Endothelial cell of umbilical vein (primary cell): ENCODE data around the gene BACH2. TPM values are rescaled to one million over a fixed set of nuclear protein-coding genes. Genes with fewer than 3 reads are reported as not detected.

Source experiments
- BruUV-seq: library from RNA; stranded (reverse); fragments of 400-500 nt; replicated peaks from 2 replicates; lab custom pipeline; 2021; lab: Mats Ljungman, UMichigan
- CTCF ChIA-PET: fragments of 300-600, 350-600 bp; sonication (Branson Sonifier 250); formaldehyde crosslinking; loops from one replicate; lab custom pipeline; 2021; ENCODE audit warnings: antibody characterized with exemption, inconsistent platforms; lab: Charles Lee
- POLR2A ChIA-PET: fragments of 300-600, 350-600 bp; sonication (Branson Sonifier 250); formaldehyde crosslinking; loops from one replicate; lab custom pipeline; 2021; ENCODE audit warnings: antibody characterized with exemption, inconsistent platforms; lab: Charles Lee
- DNase-seq: peaks from one replicate; pipeline ENCODE4 v3.0.0-alpha.2; 2011; ENCODE audit warnings: low read depth, low spot score
- FAIRE-seq: peaks from 2 replicates; lab custom pipeline; 2011; peaks lifted over from hg19 to GRCh38; lab: Jason Lieb, UNC
- H2AFZ ChIP-seq: 2 replicates; pipeline ENCODE4 v1.6.0; 2012; ENCODE audit warnings: low read depth, low read length, control low read depth, inconsistent platforms
- H3K27ac ChIP-seq: 2 replicates; pipeline ENCODE4 v1.5.1; 2011; ENCODE audit warnings: low read depth, mild to moderate bottlenecking, control low read depth, low read length, moderate library complexity; ENCODE audit not compliant: insufficient read depth
- H3K27me3 ChIP-seq, 2 experiments: 2 replicates each; pipeline versions ENCODE4 v1.6.0 to v1.6.1; 2011; ENCODE audit warnings: low read length in 2 of 2, mixed read lengths in 1 of 2; ENCODE audit not compliant: control insufficient read depth in 2 of 2, insufficient read depth in 2 of 2
- H3K36me3 ChIP-seq, 2 experiments: 2 replicates in 1 of 2; 3 replicates in 1 of 2; pipeline ENCODE4 v1.5.1; 2011; ENCODE audit warnings: low read length in 2 of 2, mild to moderate bottlenecking in 1 of 2, moderate library complexity in 1 of 2; ENCODE audit not compliant: control insufficient read depth in 2 of 2, insufficient read depth in 2 of 2; ENCODE audit errors: extremely low read depth in 1 of 2
- H3K4me1 ChIP-seq: 3 replicates; pipeline ENCODE4 v1.5.1; 2011; ENCODE audit warnings: mild to moderate bottlenecking, low read length; ENCODE audit not compliant: control insufficient read depth, insufficient read depth; ENCODE audit errors: extremely low read depth
- H3K4me2 ChIP-seq: 2 replicates; pipeline ENCODE4 v1.6.1; 2011; ENCODE audit warnings: low read length, control low read depth, mixed read lengths; ENCODE audit not compliant: insufficient read depth
- H3K4me3 ChIP-seq, 3 experiments: fragments of 200-600 bp in 1 of 3; sonication (generic), shearing (Covaris generic) in 1 of 3; replicated peaks in 1 of 3; 2 replicates each; pipeline ENCODE4 v1.5.1; 2011 to 2016; ENCODE audit warnings: control low read depth in 3 of 3, low read length in 3 of 3, mild to moderate bottlenecking in 2 of 3, inconsistent platforms in 1 of 3, low read depth in 1 of 3, moderate library complexity in 1 of 3; ENCODE audit not compliant: insufficient read depth in 1 of 3
- H3K79me2 ChIP-seq: 2 replicates; pipeline ENCODE4 v1.6.0; 2012; ENCODE audit warnings: low read length, inconsistent platforms; ENCODE audit not compliant: control insufficient read depth, insufficient read depth
- H3K9ac ChIP-seq: replicated peaks from 2 replicates; pipeline ENCODE3; 2011; ENCODE audit warnings: low read length, control low read depth; ENCODE audit not compliant: insufficient read depth; ENCODE audit errors: extremely low read depth
- H3K9me1 ChIP-seq: replicated peaks from 3 replicates; pipeline ENCODE4 v1.6.0; 2011; ENCODE audit warnings: mild to moderate bottlenecking, low read length; ENCODE audit not compliant: control insufficient read depth, insufficient read depth; ENCODE audit errors: extremely low read depth
- H3K9me3 ChIP-seq: replicated peaks from 2 replicates; pipeline ENCODE4 v1.5.1; 2012; ENCODE audit warnings: low read length, inconsistent platforms; ENCODE audit not compliant: control insufficient read depth, insufficient read depth
- H4K20me1 ChIP-seq: replicated peaks from 2 replicates; pipeline ENCODE3; 2011; ENCODE audit warnings: mild to moderate bottlenecking, low read length; ENCODE audit not compliant: control insufficient read depth, insufficient read depth; ENCODE audit errors: extremely low read depth
- CTCF ChIP-seq, 2 donors: IDR thresholded peaks; 1 replicate in 1 of 2; 2 replicates in 1 of 2; pipeline ENCODE4 v1.5.1; 2011; ENCODE audit warnings: low read length in 2 of 2, mild to moderate bottlenecking in 2 of 2, moderate library complexity in 2 of 2, control low read depth in 1 of 2, inconsistent platforms in 1 of 2, low read depth in 1 of 2; ENCODE audit not compliant: insufficient read depth in 1 of 2; ENCODE audit errors: extremely low read depth in 1 of 2
- EZH2 ChIP-seq: IDR thresholded peaks from 2 replicates; pipeline ENCODE4 v1.6.1; 2012; ENCODE audit warnings: borderline replicate concordance, low read depth, mild to moderate bottlenecking, moderate library complexity, low read length, inconsistent platforms; ENCODE audit not compliant: severe bottlenecking
- FOS ChIP-seq: IDR thresholded peaks from 2 replicates; pipeline ENCODE4 v1.6.1; 2011; ENCODE audit warnings: mild to moderate bottlenecking, low read length, moderate library complexity, borderline replicate concordance; ENCODE audit not compliant: insufficient read depth
- GATA2 ChIP-seq: IDR thresholded peaks from 2 replicates; pipeline ENCODE4 v1.7.0; 2011; ENCODE audit warnings: low read depth, mild to moderate bottlenecking, moderate library complexity, mixed read lengths, low read length; ENCODE audit not compliant: insufficient read length, insufficient read depth
- JUN ChIP-seq: IDR thresholded peaks from 2 replicates; pipeline ENCODE4 v1.6.1; 2011; ENCODE audit warnings: borderline replicate concordance, low read depth; ENCODE audit not compliant: insufficient read length, insufficient read depth
- MAX ChIP-seq: IDR thresholded peaks from 2 replicates; pipeline ENCODE4 v1.6.1; 2011; ENCODE audit not compliant: insufficient read depth, insufficient read length
- MYC ChIP-seq: IDR thresholded peaks from one replicate; pipeline ENCODE4 v1.6.1; 2011; ENCODE audit warnings: mild to moderate bottlenecking, low read depth, low read length
- POLR2A ChIP-seq: IDR thresholded peaks from 2 replicates; pipeline ENCODE4 v1.6.1; 2012; ENCODE audit warnings: low read depth, mild to moderate bottlenecking, control low read depth, low read length
- POLR2AphosphoS5 ChIP-seq: IDR thresholded peaks from 2 replicates; pipeline ENCODE4 v1.6.1; 2012; ENCODE audit warnings: low read depth, mild to moderate bottlenecking, control low read depth, low read length, moderate library complexity; ENCODE audit not compliant: insufficient read depth
- dilution Hi-C: fragments of 300-500 bp; cut with MboI; formaldehyde crosslinking; loops from one replicate; pipeline ENCODE4 v1.15.0; 2019; ENCODE audit warnings: low sequenced_read_pairs; ENCODE audit not compliant: extremely low pct_ligation_motif_present
- intact Hi-C: fragments of 100-400 bp; cut with micrococcal nuclease; formaldehyde crosslinking; loops from one replicate; pipeline ENCODE4 v1.10.0; 2022
- polyA plus RNA-seq, 4 experiments: library from polyadenylated mRNA; depleted of rRNA in 3 of 4; stranded (reverse) in 3 of 4; unstranded in 1 of 4; fragments of >200 nt; gene quantifications; 2 replicates each; pipeline versions ENCODE4 v1.2.1 to v1.2.3, GENCODE V29; 2011 to 2012; ENCODE audit warnings: missing spikeins in 1 of 4
- total RNA-seq: library from RNA; stranded (reverse); gene quantifications from 2 replicates; pipeline ENCODE4 v1.2.3, GENCODE V29; 2021

BACH2 gene
- total and polyA plus RNA-seq, 2 donors (not counting 3 experiments of a cell fraction or from before 2014, with no cell fraction given) = 1.7 to 5.6 TPM

- no TSS peak for BruUV-seq
- ChIA-PET CTCF (interaction anchor here (1.4 to 3.8 kb wide), 2 partner anchors 10 to 528 kb away, joined by 5 to 28 read pairs; no protein-coding TSS in a partner anchor), POLR2A (no interaction called here)
- TF ChIP-seq POLR2A (no peak), JUN (no peak), CTCF (IDR thresholded peaks at IDR 0.05; ENCODE audit: extremely low read depth in 1 of 2, insufficient read depth in 1 of 2, low read depth in 1 of 2, low read length in 2 of 2) (no peak), EZH2 (no peak), POLR2AphosphoS5 (no peak), GATA2 (no peak), MYC (no peak), FOS (no peak), MAX (no peak)
- dilution Hi-C loops (no loop called here), intact Hi-C loops (no loop called here)
- no peaks in the 10 kb centered on the region for H4K20me1 ChIP-seq
- H3K4me2 ChIP-seq = no peak overlapping the region
- no peak overlapping the region for H3K27ac ChIP-seq
- no peak for FAIRE-seq
- no peak overlapping the region for H3K9ac ChIP-seq
- H3K9me3 ChIP-seq = no peaks in the 10 kb centered on the region
- no peak overlapping the region for H3K4me3 ChIP-seq
- H2AFZ ChIP-seq = no peak overlapping the region
- no peaks in the 10 kb centered on the region for H3K79me2 ChIP-seq
- H3K27me3 ChIP-seq = no peaks in the 10 kb centered on the region
- H3K4me1 ChIP-seq = peaks cover 8% of the 10 kb centered on the region
- no peaks in the 10 kb centered on the region for H3K9me1 ChIP-seq
- H3K36me3 ChIP-seq = no peaks in the 10 kb centered on the region
- DNase-seq = no peak
These were observed 345.7 kb downstream of the BACH2 start for GRCh38 chr6:89950879-89951391.
